Pancreas (tissue), 10 donors: ENCODE results near the gene DTNB. TPM values are rescaled to one million over a fixed set of nuclear protein-coding genes. Genes with fewer than 3 reads are reported as not detected.

Experiments used
- ATAC-seq, 4 donors: fragments of 200-7000 bp; cut with Tn5 transposase; one replicate each; pipeline versions ENCODE4 v1.8.0 to v1.9.1; 2020; ENCODE audit warnings: mild to moderate bottlenecking in 4 of 4, moderate library complexity in 4 of 4
- DNase-seq, 6 donors: peaks; one replicate each; pipeline ENCODE4 v3.0.0-alpha.2; 2020
- FAIRE-seq: peaks from 2 replicates; lab custom pipeline; 2012; peaks lifted over from hg19 to GRCh38; lab: Jason Lieb, UNC
- H3K27ac ChIP-seq, 4 donors: fragments of 200-600 bp; sonication (generic); 1 replicate in 3 of 4; 2 replicates in 1 of 4; pipeline versions ENCODE4 v1.5.0 to v1.8.0; 2020
- H3K27me3 ChIP-seq, 4 donors: fragments of 200-600 bp; one replicate each; pipeline ENCODE4 v1.8.0; 2021
- H3K36me3 ChIP-seq, 3 donors: fragments of 200-600 bp; sonication (generic) in 1 of 3; one replicate each; pipeline versions ENCODE4 v1.5.0 to v1.8.0; 2020 to 2021
- H3K4me1 ChIP-seq, 3 donors: fragments of 200-600 bp; one replicate each; pipeline ENCODE4 v1.8.0; 2021
- H3K4me3 ChIP-seq, 4 donors: fragments of 200-600 bp; sonication (generic) in 2 of 4; one replicate each; pipeline versions ENCODE4 v1.5.0 to v1.8.0; 2020 to 2021
- H3K9me3 ChIP-seq, 4 donors: fragments of 200-600 bp; one replicate each; pipeline ENCODE4 v1.8.0; 2021
- WGBS, 2 donors: extraction: QIAGEN DNeasy Blood & Tissue Kit; methylation state at CpG; one replicate each; pipeline ENCODE4 v1.1.7; 2013; 5-methylcytosine and 5-hydroxymethylcytosine counted together
- intact Hi-C, 3 donors: fragments of 100-400 bp; cut with DNase I; formaldehyde crosslinking; loops; one replicate each; pipeline versions ENCODE4 v1.11.1 to v1.14.2; 2022
- polyA plus RNA-seq, 2 donors: library from polyadenylated mRNA; stranded (reverse); fragments of 200-250 nt; gene quantifications; one replicate each; pipeline ENCODE4 v1.2.3, GENCODE V29; 2013
- total RNA-seq, 6 donors: library from RNA; stranded (reverse); fragmentation: NEBNext Ultra II Directional in 4 of 6; extraction: Animal tissue kit (Norgen Biotek cat#: 25700) in 4 of 6; gene quantifications; one replicate each; pipeline versions ENCODE4 v1.2.1 to v1.2.4, GENCODE V29; 2021 to 2023
- TF ChIP-seq, protein P1 (sequence below), 4 donors: fragments of 200-600 bp; sonication (generic) in 3 of 4; IDR thresholded peaks; one replicate each; pipeline versions ENCODE4 v1.5.0 to v1.8.0; 2021; ENCODE audit warnings: antibody characterized with exemption in 4 of 4
- donor health status: healthy with polysubstance abuse.
- donor health status: DM: no; HTN: no; CAD: no; lungs with moderate emphysema.
- donor health status: DM: no; HTN: no; CAD: no.
- donor health status: control.
- donor health status: control.
- donor health status: Bipolar disorder and iron deficiency.
- donor health status: DM: yes; HTN: yes; CAD: no.
- donor health status: DM: no; HTN: no; CAD: no.
- donor health status: DM: no; HTN: no; CAD: no.
- donor health status: DM: yes; HTN: yes; CAD: no.

DTNB gene
- total and polyA plus RNA-seq, 8 donors = 10.8 to 27.8 (median 15.1) TPM

DNA sequence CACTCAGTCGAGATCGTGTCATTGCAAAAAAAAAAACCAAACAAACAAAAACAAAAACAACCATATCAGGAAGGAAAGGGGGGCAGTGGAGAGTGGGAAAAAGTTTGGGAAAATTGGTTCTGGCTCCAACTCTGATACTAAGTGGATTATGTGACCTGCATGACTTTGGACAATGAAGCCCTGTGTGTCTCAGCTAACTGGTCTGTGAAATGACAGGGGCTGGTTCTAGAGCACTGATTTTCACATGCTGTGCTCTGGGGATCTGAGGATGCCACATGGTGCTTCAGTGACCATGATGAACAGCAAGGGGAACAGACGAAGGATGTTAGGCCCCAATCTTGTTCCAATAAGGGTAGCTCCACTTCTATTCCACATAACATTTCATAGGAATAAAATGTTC, 174.2 kb downstream of the DTNB start:
- Histone ChIP-seq H3K27ac (no peak overlapping the region), H3K4me1 (no peaks in the 10 kb centered on the region), H3K27me3 (no peaks in the 10 kb centered on the region), H3K36me3 (no peaks in the 10 kb centered on the region), H3K4me3 (no peak overlapping the region), H3K9me3 (no peaks in the 10 kb centered on the region)
- intact Hi-C loops = no loop called here
- 90 to 93% methylated on average over 3 of the region's 3 CpGs for WGBS, 2 donors
- no peak for FAIRE-seq
- ATAC-seq = no peak
- TF ChIP-seq, protein P1, sequence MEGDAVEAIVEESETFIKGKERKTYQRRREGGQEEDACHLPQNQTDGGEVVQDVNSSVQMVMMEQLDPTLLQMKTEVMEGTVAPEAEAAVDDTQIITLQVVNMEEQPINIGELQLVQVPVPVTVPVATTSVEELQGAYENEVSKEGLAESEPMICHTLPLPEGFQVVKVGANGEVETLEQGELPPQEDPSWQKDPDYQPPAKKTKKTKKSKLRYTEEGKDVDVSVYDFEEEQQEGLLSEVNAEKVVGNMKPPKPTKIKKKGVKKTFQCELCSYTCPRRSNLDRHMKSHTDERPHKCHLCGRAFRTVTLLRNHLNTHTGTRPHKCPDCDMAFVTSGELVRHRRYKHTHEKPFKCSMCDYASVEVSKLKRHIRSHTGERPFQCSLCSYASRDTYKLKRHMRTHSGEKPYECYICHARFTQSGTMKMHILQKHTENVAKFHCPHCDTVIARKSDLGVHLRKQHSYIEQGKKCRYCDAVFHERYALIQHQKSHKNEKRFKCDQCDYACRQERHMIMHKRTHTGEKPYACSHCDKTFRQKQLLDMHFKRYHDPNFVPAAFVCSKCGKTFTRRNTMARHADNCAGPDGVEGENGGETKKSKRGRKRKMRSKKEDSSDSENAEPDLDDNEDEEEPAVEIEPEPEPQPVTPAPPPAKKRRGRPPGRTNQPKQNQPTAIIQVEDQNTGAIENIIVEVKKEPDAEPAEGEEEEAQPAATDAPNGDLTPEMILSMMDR (IDR thresholded peaks at IDR 0.05) = no peak
- DNase-seq = no peak

DNA sequence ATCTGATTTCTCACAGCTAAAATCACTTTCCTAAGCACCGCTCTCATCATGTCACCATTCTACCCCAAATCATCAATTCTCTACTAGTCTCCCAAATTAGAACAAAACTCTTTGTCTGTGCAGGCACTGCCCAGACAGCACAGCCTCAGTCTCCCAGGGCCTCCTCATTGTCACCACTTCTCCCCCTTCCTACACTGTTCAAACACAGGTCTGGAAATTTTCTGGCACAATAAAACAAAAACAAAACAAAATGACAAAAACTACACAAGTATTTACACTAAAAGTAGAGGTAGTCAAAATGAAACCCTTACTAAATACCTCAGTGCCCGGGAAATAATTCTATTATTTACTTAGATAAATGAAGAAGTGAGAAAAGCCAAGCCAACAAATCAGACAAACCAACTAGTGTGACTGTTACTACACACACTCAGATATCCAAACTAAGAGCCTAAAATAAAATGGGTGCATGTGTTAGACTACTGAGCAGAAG, 175.4 kb downstream of the DTNB start:
- DNase-seq (no peak), ATAC-seq (no peak), FAIRE-seq (no peak)
- Histone ChIP-seq H3K9me3 (no peaks in the 10 kb centered on the region), H3K27me3 (no peaks in the 10 kb centered on the region), H3K4me3 (no peak overlapping the region), H3K36me3 (no peaks in the 10 kb centered on the region), H3K27ac (no peak overlapping the region), H3K4me1 (no peaks in the 10 kb centered on the region)
- 82 to 84% methylated on average over 2 of the region's 2 CpGs for WGBS, 2 donors
- TF ChIP-seq, protein P1 (IDR thresholded peaks at IDR 0.05) = no peak
- intact Hi-C loops = no loop called here

DNA sequence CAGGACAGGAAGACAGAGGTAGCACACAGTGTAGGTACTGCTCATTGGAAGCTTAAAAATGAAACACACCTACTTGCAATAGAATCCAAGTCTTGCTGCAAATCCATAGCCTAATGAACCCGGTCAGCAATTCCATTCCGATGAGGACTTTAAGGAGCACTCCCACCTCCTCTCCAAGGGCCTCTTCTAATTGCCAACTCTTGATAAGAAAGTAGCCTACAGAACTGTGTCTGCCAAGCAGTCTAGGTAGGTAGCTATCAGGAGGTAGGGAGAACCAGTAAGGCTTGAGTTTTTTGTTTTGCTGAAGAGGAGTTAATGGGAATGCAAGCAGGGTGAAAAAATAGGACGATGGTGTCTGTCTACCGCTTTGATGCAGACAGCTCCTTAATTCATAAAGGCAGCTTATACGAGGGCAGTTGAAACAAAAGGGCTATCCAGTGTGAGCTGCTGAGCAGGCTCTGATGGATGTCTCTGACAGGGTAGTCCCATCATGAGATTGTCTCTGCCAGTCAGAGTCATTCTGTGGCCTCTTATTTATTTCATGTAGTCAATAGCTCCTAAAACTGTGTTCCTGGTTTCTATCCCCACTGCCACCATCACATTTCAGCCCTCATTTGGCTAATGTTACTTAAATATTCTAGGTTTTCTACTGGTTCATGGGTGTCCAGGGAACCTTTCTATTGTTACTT, 176.0 kb downstream of the DTNB start:
- Histone ChIP-seq H3K27me3 (no peaks in the 10 kb centered on the region), H3K9me3 (no peaks in the 10 kb centered on the region), H3K36me3 (no peaks in the 10 kb centered on the region), H3K4me1 (no peaks in the 10 kb centered on the region), H3K4me3 (no peak overlapping the region), H3K27ac (no peak overlapping the region)
- DNase-seq = no peak
- intact Hi-C loops = no loop called here
- no peak for FAIRE-seq
- TF ChIP-seq, protein P1 (IDR thresholded peaks at IDR 0.05) = no peak
- no peak for ATAC-seq
- 94 to 96% methylated on average over 5 of the region's 5 CpGs for WGBS, 2 donors

DNA sequence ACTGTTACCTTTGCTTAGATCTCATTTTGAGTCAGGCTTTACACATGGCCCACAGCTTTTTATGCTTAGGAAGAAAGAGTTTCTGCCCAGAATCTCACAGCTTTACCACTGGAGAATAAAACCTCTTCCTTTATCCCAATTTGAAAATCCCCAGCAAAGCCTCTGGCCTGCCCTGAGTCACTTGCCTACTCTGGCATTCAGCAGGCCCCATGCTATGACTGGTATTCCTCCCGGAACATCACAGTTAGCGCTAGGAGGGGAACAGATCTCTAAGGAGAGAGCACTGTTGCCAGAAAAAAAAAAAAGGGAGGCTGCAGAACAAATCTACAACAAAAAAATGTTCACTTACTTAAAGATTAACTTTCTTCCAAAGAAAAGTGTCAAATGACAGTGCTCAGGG, 178.8 kb downstream of the DTNB start:
- Histone ChIP-seq H3K4me1 (peaks cover 0 to 4% (median 0%) of the 10 kb centered on the region in 3 donors), H3K27me3 (no peaks in the 10 kb centered on the region), H3K4me3 (no peak overlapping the region), H3K36me3 (no peaks in the 10 kb centered on the region), H3K9me3 (no peaks in the 10 kb centered on the region), H3K27ac (no peak overlapping the region)
- intact Hi-C loops = no loop called here
- TF ChIP-seq, protein P1 (IDR thresholded peaks at IDR 0.05) = no peak
- ATAC-seq (no peak), DNase-seq (no peak), FAIRE-seq (no peak)
- 94 to 98% methylated on average over 2 of the region's 2 CpGs for WGBS, 2 donors

DNA sequence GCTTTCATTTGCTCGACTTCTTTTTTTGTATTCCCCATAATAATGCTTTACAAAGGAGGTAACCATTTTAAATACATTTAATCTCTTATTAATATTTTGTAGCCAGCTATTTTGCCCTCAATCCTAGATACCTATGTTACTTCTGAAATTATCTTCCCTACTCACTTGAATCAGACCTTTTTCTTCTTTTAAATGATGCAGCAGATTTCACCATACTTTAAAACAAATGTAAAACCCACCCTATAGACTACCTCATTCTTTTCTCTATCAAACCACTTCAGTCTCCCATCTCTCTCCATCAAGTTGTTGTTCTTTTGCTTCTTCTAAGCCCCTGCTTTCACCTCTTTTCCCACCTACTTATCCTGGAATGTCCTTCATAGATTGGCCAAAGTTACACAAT, 180.2 kb downstream of the DTNB start:
- Histone ChIP-seq H3K9me3 (no peaks in the 10 kb centered on the region), H3K4me3 (no peak overlapping the region), H3K27me3 (no peaks in the 10 kb centered on the region), H3K4me1 (peaks cover 0 to 4% (median 0%) of the 10 kb centered on the region in 3 donors), H3K36me3 (no peaks in the 10 kb centered on the region), H3K27ac (no peak overlapping the region)
- no peak for FAIRE-seq
- WGBS, 2 donors = 92 to 93% methylated on average over 1 of the region's 1 CpG
- DNase-seq = no peak
- TF ChIP-seq, protein P1 (IDR thresholded peaks at IDR 0.05) = no peak
- intact Hi-C loops = no loop called here
- no peak for ATAC-seq
